ENCODE results near the gene NBEA.

DNA sequence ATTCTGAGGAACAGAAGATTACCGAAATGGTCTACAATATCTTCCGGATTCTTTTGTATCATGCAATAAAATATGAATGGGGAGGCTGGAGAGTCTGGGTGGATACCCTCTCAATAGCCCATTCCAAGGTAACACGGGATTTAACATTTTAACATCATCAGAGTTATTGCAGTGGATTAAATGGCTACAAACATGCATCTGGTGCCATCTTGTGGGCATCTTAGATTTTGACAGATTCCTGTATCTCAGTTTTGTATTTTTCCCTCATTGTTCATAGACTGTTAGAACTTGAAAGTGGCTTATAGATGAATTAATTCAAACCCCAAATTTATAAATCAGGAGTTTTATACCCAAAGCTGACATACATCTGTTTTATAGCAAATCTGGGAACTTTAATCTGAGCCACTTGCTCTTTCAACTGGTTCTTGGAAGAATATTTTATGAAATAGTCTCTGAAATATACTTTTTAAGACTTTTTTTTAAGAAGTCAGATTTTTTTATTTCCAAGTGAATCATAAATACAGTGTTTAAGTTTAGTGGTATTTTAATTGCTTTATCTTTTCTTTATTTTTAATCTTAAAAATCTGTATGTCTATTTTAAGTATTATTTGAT, 215.2 kb downstream of the NBEA start:
- TF ChIP-seq POLR2AphosphoS5 (IDR thresholded peaks at IDR 0.05; ENCODE audit: insufficient read depth in 1 of 2, low read depth in 1 of 2): no peak
- TF ChIP-seq CTCF (IDR thresholded peaks at IDR 0.05): peak; percentile 30 to 61 (median 58)
- no peak for TF ChIP-seq POLR2A (IDR thresholded peaks at IDR 0.05)

All from vagina (tissue), 2 donors.